NCI-H526 treated with DMSO at 0.1 percent for 48 hours (cell line): ENCODE measurements around the gene GOLGA5.
"Not testable (repeated sequence)": the region's sequence is repeated elsewhere in the genome, so short reads cannot be mapped to it uniquely, and the experiment has no call there.

Source experiments
- DNase-seq: peaks from one replicate; lab custom pipeline; 2025; lab: John Stamatoyannopoulos, UW

Gene GOLGA5

DNA sequence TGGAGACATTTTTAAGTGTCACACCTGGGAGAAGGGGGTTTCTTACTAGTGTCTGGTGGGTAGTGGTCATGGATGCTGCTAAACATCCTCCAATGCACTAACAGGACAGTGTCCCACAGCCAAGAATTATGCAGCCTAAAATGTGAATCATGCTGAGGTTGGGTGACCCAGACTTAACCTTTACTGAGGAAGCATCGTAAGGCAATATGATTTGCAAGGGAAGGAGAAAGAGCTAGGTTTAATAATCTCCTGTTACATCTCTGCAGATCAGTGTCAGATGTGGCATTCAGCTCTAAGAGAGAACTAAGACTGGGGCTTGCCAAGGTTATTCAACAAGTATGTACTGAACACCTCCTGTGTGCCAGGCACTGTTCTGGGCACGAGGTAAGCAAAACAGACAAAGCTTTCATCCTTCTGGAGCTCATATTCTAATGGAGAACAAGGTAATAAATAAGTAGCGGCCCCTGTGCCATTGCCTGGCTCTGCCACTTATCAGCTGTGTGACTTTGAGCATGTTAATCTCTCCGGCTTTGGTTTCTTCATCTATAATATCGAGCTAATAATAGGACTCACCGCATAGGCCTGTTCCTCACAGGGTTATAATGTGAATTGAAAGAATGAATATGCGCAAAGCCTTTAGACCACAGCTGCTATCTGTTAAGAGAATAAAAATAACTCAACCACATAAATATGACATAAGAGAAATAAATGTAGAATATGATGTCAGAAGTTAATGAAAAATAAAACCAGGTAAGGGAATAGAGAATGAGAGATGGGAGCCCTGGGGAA, 13.5 kb upstream of the GOLGA5 start:
- no peak for DNase-seq

DNA sequence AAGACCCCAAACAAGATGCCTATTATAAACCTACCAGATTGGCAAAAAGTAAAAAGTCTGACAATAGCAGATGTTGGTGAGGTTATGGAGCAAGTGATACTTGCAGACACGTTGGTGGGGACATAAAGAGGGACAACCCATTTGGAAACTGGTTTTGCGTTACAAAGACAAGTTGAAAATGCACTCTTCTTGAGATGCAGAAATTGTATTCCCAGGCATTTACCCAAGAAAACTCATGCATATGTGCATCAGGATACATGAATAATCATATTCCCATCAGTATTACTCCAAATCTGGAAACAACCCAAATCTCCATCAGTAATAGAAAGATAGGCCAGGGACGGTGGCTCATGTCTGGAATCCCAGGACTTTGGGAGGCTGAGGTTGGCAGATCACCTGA, 12.8 kb upstream of the GOLGA5 start:
- no peak for DNase-seq

DNA sequence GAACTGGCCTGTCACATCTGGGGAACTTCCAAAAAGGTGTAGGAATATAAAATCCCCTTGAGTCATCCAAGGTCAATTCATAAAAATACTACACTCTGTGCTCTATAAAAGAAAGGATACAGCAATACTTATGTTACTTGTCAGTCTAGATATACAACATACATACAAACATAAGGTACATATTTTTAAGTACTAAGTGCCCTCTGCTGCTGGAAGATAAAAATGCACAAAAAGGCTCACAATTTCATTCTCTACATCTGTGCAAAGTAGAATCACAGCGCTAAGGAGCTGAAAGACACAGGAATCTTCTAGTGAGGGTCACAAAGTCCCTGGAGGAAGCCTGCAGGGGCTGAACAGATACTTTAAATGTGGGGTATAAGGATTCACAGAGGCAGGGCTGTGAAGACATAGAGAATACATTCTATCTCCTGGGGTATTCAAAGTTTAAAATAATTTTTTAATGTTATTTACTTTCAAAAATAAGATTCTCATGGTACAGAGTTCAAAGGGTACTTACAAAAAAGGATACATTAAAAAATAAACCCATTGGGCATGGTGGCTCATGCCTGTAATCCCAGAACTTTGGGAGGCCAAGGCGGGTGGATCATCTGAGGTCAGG, 10.2 kb upstream of the GOLGA5 start:
- DNase-seq: peak; percentile 63

DNA sequence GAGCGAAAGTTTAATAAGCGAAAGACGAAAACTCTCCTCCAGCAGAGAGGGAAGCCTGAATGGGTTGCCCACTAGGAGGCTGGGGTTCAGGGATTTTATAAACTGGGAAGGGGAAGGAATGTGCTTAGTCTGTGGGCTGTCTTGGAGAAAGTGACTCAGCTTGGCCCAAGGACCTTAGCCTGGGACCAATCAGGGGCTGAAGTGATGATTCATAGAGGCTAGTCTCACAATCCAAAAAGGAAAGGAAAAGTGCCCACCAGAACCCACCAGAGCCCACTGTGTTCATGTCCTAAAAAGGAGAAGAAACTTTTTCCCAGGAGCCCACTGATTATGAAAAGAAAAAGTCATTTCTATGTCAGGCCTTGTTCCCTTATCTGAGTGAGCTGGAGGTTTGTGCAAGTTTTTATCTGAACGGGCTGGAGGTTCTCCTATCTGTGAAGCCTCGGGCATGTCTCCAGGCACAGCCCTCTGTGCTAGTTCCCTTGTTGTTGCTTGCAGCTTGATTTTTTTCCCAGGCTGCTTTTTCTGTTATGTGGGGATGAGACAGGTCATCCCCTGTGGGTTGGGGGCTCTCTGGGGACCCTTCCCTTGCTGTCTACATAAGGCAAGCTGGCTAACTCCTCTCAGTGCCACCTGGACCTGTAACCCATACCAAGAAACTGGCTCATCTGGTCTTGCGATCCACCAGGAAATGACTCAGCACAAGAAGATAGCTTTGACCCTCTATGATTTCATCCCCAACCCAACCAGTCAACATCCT, 8.3 kb upstream of the GOLGA5 start:
- no peak for DNase-seq

DNA sequence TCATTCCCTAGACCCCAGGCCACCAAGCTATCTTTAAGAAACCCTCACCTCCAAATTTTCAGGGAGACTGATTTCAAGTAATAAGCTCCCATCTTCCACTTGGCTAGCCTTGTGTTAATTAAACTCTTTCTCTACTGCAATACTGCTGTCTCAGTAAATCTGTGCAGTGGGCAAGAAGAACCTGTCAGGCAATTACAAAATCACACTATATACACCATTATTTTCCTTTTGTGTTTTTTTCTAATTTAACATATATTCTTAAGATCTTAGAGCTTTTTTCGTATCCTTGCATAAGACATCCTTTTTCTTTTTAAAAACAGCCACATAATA, 7.7 kb upstream of the GOLGA5 start:
- DNase-seq: no peak

DNA sequence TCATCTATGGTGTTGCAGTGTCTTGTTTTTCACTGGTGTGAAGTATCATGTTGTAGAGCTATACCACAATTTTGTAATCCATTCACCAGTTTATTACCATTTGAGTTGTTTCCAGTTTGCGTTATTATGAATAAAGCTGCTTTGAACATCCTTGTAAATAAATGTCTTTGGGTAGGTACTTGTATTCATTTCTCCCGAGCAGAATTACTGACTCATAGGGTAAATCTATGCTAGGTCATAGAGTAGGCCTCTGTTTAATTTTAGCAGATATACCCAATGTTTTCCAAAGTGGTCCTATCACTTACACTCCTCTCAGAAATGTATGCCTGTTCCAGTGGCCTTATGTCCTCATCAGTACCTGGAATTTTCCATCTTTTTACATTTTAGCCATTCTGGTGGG, 6.6 kb upstream of the GOLGA5 start:
- no peak for DNase-seq

DNA sequence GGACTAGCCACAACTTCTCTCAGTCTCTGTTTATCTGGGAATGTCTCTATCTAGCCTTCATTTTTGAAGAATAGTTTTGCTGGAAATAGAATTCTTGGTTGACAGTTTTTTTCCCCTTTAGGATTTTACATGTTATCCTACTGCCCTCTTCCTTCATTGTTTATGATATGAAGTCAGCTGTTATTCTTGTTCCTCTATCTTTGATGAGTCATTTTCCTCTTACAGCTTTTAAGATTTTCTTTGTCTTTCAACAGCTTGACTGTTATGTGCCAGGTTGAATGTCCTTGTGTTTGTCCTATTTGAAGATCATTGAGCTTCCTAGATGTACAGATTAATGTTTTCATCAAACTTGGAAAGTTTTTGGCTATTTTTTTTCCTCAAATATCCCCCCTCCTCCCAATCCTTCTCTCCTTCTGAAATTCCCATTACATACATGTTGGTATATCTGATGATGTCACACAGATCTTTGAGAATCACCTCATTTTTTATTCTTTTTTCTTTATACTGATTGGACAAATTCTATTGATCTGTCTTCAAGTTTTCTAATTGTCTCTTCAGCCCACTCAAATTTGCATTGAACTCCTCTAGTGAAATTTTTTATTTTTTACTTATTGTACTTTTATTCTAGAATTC, 4.5 kb upstream of the GOLGA5 start:
- DNase-seq: no peak

DNA sequence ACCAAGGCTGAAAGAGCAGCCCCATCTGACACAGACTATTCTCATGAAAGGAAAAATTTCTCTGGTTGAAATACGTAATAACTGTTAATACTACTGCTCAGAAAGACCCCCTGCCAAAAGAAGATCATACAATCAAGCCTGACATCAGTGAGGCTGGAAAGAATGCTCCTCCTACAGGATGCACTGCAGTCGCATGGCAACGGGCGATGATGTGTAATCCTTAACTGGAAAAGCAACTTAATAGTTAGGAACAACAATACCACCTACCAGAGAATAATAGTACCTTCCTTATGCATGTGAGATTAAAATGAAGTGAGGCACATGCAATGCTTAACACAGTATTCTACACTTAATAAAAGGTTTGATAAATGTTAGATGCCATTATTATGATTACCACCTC, 1.2 kb upstream of the GOLGA5 start:
- DNase-seq: no peak

DNA sequence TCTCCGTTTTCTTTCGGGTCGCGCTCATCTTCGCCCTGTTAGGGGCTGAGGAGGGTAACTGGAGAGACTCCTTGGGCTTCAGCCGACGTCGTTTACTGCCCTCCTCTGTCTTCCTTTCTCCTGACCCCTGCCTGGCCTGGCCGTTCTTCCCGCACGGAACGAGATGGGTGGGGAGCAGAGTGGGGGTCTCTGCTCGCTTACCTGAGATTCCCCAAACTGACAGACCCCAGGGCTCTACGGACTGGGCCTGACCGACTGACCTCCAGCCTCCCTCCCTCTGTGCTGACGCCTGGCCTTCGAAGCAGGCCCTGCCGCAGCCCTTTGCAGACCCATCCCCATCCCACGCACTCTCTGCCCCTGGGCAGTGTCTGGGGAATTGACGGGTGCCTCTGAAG, 439 bp downstream of the GOLGA5 start:
- DNase-seq: no peak

DNA sequence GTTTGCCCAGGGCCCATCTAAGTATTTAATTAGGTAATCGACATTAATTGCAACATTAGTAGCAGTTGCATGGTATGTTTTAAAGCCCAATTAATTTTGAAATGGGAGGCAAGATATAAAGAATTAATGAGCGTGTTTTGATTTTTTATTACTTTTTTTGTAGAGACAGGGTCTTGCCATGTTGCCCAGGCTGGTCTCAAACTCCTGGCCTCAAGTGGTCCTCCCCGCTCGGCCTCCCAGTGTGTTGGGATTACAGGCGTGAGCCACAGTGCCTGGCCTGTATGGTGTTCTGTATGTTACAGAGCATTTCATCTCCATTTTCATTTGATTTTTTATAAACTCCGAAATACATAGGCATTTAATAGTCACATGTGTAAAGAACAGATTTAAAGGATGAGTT, 856 bp downstream of the GOLGA5 start:
- DNase-seq: no peak

DNA sequence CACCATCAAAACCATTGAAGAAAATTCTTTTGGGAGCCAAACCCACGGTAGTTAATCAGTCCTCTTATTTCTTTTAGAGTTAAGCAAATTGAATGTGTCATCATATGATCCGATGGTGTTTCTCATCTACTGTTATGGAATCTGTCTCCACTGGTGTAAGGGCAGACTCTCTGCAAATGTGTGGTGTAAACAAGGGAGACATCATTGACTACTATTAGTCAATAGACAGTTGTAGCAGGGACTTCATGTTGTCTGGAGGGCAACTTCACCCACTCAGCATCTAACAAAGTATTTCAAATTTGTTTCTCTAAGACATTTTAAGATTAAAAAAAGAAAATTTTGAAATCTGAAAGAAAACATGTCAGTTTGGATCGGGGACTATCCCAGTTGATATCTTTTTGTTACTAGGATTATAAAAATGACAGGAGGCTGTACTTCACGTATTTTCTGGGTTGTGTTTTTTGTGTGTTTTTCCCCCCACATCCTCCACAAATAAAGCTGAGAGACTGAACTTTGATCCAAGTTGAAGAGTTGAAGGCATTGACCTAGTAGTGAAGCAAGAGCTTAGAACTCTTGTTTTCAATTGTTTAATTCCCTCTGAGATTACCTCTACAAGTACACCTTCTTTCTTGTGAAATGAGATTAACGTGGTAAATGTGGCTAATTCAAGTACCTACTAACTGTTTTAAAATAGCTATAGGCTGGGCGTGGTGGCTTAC, 4.0 kb downstream of the GOLGA5 start:
- no peak for DNase-seq

DNA sequence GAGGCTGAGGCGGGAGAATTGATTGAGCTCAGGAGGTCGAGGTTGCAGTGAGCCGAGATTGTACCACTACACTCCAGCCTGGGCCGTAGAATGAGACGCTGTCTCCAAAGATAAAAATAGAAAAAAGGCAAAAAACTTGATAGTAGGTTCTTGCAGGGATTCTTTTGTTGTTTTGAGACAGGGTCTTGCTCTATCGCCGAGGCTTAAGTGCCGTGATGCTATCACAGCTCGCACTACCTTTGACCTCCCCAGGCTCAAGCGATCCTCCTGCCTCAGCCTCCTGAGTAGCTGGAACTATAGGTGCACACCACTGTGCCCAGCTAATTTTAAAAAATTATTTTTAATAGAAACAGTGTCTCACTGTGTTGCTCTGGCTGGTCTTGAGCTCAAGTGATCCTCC, 4.7 kb downstream of the GOLGA5 start:
- no peak for DNase-seq

DNA sequence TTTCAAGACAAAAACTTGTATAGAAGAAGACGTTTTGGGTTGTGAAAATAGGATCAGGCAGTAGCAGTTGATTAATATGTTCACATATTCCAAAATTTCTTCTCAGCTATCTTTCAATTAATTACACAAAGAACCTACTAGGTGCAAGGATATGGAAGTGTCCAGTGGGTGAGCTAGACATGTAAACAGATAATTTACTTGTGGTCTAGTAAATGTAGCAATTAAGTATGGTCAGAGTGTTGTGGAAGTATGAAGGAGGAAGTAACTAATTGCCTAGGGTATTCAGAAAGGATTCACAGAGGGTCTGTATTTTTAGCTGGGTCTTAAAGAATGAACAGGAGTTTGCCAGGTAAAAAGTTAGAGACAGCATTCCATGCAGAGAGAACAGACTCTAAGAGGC, 5.9 kb downstream of the GOLGA5 start:
- no peak for DNase-seq

DNA sequence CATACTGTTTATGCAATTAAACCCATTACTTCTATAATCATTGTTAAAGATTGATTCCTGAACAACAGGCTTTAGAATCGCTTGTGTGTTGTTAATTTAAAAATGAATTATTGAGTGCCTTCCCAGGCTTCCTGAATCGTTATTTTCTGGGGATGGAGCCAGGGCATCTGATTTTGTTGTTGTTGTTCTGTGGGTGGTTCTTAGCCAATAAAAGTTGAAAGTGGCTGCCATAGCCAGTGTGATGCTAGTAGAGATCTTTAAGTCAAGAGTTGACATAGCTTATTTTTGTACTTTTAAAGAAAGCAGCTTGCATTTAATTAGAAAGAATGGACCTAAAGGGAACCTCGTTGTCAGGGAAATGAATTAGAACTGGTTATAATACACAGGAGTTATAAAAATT, 6.4 kb downstream of the GOLGA5 start:
- no peak for DNase-seq

DNA sequence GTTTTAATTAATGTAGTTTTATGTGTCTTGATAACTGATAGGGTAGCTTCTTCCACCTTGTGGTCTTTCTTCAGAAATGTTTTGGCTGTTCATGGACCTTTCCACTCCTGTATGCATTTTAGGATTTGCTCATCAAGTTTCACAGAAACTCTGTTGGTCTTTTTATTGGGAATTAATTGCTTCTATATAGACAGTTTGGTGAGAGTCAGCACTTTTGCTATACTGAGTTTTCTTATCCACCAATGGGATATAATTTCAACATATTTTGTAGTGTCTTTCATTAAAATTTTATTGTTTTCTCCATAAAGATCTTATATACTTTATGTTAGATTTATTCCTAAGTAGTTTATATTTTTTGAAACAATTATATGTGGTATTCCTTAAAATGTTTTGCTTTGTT, 7.8 kb downstream of the GOLGA5 start:
- DNase-seq: no peak

DNA sequence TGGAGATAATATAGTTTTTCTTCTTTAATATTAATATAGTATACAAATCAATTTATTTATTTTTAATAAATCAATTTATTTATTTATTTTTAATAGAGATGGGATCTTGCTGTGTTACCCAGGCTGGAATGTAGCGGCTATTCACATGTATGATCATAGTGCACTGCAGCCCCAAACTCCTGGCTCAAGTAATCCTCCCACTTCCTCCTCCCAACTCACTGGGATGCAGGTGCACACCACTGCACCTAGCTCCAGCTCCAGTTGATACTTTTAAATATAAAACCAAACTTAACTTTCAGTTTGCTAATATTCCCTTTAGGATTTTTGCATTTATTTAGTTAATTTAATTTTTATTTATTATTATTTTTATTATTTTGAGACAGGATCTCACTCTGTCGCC, 8.6 kb downstream of the GOLGA5 start:
- DNase-seq: no peak

DNA sequence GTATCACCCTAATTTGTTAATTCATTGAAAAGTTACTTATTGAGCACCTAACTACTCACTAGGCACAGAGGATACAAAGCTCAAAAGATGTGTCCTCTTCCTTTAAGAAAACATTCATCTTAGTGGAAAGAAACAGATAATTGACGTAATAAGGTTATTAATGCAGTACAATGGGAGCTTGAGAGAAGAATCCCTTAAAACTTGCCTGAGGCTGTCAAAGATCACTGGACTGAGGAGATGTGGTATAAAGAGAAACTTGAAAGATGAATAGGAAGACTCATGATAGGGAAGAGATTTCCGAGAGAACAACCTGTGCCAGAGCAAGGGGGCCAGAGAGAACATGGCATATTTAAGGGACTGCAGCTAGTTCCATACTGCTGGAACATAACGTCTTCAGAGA, 19.1 kb downstream of the GOLGA5 start:
- no peak for DNase-seq

DNA sequence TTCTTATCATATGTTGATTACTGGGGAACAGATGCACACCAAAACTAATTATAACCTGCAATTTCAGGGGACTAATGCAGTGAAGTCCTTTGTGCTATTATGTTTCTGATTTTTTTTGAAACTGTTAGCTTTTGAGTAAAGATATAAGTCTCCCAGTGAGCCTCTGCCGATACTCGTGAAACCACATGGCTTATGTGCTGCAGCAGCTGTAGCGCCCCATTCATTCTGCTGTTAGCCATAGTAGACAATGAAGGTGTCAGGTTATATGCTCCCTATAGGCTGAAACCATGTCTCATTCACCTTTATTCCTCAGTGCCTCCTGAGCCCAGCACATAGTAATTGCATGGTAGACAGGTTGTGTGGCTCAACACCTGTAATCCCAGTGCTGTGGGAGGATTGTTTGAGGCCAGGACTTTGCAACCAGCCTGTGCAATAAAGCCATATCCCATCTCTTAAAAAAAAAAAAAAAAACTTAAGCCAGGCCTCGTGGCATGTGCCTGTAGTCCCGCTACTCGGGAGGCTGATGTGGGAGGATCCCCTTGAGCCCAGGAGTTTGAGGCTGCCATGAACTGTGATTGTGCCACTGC, 25.0 kb downstream of the GOLGA5 start:
- no peak for DNase-seq

DNA sequence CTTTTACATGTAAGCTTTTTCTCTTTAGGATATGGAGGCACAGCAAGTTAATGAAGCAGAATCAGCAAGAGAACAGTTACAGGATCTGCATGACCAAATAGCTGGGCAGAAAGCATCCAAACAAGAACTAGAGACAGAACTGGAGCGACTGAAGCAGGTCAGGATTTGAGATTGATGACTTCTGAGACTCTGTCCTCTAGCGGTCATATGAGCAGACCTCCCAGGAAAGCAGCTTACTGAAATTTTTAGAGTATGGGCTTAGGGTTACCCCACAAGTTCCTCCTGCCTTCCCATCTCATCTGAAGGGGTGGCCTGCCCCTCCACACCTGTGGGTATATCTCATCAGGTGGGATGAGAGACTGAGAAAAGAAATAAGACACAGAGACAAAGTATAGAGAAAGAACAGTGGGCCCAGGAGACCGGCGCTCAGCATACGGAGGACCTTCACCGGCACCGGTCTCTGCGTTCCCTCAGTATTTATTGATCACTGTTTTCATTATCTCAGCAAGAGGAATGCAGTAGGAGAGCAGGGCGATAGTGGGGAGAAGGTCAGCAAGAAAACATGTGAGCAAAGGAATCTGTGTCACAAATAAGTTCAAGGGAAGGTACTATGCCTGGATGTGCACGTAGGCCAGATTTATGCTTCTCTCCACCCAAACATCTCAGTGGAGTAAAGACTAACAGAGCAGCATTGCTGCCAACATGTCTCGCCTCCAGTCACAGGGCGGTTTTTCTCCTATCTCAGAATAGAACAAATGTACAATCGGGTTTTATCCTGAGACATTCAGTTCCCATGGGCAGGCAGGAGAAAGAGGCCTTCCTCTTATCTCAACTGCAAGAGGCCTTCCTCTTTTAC, 25.8 kb downstream of the GOLGA5 start:
- DNase-seq: not testable (repeated sequence)

DNA sequence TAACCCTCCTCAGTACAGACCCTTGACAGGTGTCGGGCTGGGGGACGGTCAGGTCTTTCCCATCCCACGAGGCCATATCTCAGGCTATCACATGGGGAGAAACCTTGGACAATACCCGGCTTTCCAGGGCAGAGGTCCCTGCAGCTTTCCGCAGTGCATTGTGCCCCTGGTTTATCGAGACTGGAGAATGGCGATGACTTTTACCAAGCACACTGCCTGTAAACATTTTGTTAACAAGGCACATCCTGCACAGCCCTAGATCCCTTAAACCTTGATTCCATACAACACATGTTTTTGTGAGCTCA, 26.4 kb downstream of the GOLGA5 start:
- not testable (repeated sequence) for DNase-seq

DNA sequence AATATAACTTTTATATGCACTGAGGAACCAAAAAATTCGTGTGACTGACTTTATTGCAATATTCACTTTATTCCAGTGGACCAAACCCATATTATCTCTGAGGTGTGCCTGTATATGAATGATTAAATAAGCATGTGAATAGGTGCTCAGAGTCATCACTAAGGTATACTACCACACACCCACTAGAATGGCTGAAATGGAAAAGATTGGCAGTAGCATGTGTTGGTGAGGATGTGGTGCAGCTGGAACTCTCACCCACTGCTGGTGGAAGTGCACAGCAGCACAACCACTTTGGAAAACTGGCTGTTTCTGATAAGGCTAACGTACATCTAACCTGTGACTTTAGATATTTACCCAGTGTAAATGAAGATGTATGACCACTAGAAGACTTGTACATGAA, 36.8 kb downstream of the GOLGA5 start:
- DNase-seq: no peak
